Measurements from ENCODE around the gene FBXO46.

Gene FBXO46

DNA sequence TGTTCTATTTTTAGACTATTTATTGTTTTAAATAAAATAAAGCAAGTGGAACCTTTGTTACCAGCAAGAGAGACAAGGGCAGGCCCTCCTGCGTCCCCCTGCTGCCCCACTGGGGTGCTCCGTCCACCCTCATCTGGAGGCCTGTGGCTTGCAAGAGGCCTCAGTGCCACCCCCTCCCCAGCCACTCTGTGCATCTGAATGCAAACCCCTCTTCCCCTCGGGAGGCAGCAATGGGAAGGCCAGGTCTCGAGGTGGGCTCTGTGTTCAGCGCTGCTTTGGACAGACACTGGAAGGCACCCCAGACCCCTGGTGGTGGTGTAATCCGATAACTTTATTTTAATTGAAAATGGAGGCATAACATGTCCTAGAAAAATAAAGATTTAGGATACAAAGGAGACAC is 33.8 kb upstream of the FBXO46 start:
- ChIA-PET CTCF (no interaction called here), POLR2A (no interaction called here)

GRCh38 chr19:45763691-45764294 is 33.1 kb upstream of the FBXO46 start:
- POLR2A ChIA-PET = interaction anchor here (1.4 kb wide), 1 partner anchor 47 kb away, joined by 3 read pairs; no protein-coding TSS in a partner anchor

More for the DNA sequence above, 33.8 kb upstream of the FBXO46 start:
- TF ChIP-seq ZNF654 (tag by site-specific recombination; IDR thresholded peaks at IDR 0.05; ENCODE audit: low read depth) (no peak), BCL11A (tag by site-specific recombination; IDR thresholded peaks at IDR 0.05; ENCODE audit: low read depth) (no peak), ZNF768 (tag by site-specific recombination; IDR thresholded peaks at IDR 0.05) (no peak), AEBP2 (tag by site-specific recombination; IDR thresholded peaks at IDR 0.05; ENCODE audit: borderline replicate concordance) (no peak), ZNF302 (tag by site-specific recombination; IDR thresholded peaks at IDR 0.05; ENCODE audit: low read depth) (no peak), ZFP41 (tag by site-specific recombination; IDR thresholded peaks at IDR 0.05; ENCODE audit: borderline replicate concordance) (no peak), ZNF169 (tag by site-specific recombination; IDR thresholded peaks at IDR 0.05) (no peak), HIC1 (tag by site-specific recombination; IDR thresholded peaks at IDR 0.05) (no peak), MEIS1 (CRISPR knock-in tag; IDR thresholded peaks at IDR 0.05; ENCODE audit: borderline replicate concordance) (no peak), ZNF510 (tag by site-specific recombination; IDR thresholded peaks at IDR 0.05; ENCODE audit: insufficient replicate concordance) (no peak), SETDB1 (IDR thresholded peaks at IDR 0.05; ENCODE audit: insufficient read length, low read length) (no peak), ZNF473 (tag by site-specific recombination; IDR thresholded peaks at IDR 0.05) (no peak), ZNF239 (tag by site-specific recombination; IDR thresholded peaks at IDR 0.05) (no peak), MYNN (tag by site-specific recombination; IDR thresholded peaks at IDR 0.05; ENCODE audit: borderline replicate concordance) (no peak), ZNF560 (tag by site-specific recombination; IDR thresholded peaks at IDR 0.05; ENCODE audit: borderline replicate concordance) (no peak)
- TF ChIP-seq, protein P1, sequence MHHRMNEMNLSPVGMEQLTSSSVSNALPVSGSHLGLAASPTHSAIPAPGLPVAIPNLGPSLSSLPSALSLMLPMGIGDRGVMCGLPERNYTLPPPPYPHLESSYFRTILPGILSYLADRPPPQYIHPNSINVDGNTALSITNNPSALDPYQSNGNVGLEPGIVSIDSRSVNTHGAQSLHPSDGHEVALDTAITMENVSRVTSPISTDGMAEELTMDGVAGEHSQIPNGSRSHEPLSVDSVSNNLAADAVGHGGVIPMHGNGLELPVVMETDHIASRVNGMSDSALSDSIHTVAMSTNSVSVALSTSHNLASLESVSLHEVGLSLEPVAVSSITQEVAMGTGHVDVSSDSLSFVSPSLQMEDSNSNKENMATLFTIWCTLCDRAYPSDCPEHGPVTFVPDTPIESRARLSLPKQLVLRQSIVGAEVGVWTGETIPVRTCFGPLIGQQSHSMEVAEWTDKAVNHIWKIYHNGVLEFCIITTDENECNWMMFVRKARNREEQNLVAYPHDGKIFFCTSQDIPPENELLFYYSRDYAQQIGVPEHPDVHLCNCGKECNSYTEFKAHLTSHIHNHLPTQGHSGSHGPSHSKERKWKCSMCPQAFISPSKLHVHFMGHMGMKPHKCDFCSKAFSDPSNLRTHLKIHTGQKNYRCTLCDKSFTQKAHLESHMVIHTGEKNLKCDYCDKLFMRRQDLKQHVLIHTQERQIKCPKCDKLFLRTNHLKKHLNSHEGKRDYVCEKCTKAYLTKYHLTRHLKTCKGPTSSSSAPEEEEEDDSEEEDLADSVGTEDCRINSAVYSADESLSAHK (tag by site-specific recombination; IDR thresholded peaks at IDR 0.05) = no peak
- no peak overlapping the region for H3K27ac ChIP-seq (ENCODE audit: extremely low read depth, low read depth, low read length)
- peaks cover 19% of the 10 kb centered on the region for H3K4me1 ChIP-seq (ENCODE audit: control insufficient read depth, insufficient read depth, low read length)
- H3K36me3 ChIP-seq (ENCODE audit: control insufficient read depth in 2 of 2, insufficient read depth in 1 of 2, low read length in 2 of 2) = no peaks in the 10 kb centered on the region
- no peaks in the 10 kb centered on the region for H3K9me3 ChIP-seq (ENCODE audit: control insufficient read depth, insufficient read depth, low read depth, low read length)
- H3K4me3 ChIP-seq (ENCODE audit: low read depth, low read length) = no peak overlapping the region

More at GRCh38 chr19:45763691-45764294, 33.1 kb upstream of the FBXO46 start:
- 0 out of 2 replicates have a peak, but pooled peaks have one; percentile 28 for TF ChIP-seq ZNF600 (tag by site-specific recombination; IDR thresholded peaks at IDR 0.05)
- TF ChIP-seq PATZ1 (tag by site-specific recombination; IDR thresholded peaks at IDR 0.05) = peak; percentile 51; the same call in 1 of the 2 replicates
- no peak for TF ChIP-seq KLF10 (tag by site-specific recombination; IDR thresholded peaks at IDR 0.05)
- peaks cover 19% of the 10 kb centered on the region for H3K4me1 ChIP-seq (ENCODE audit: control insufficient read depth, insufficient read depth, low read length)
- CTCF ChIA-PET = interaction anchor here (1.0 to 1.7 kb wide), 2 partner anchors 71 to 87 kb away, joined by 3 to 5 read pairs; partner anchors contain the start of gene QPCTL
- no peaks in the 10 kb centered on the region for H3K36me3 ChIP-seq (ENCODE audit: control insufficient read depth in 2 of 2, insufficient read depth in 1 of 2, low read length in 2 of 2)
- H3K9me3 ChIP-seq (ENCODE audit: control insufficient read depth, insufficient read depth, low read depth, low read length) = no peaks in the 10 kb centered on the region
- no peak overlapping the region for H3K4me3 ChIP-seq (ENCODE audit: low read depth, low read length)
- H3K27ac ChIP-seq (ENCODE audit: extremely low read depth, low read depth, low read length) = no peak overlapping the region

Measured in HEK293 (cell line).